Caco-2 (cell line): Measurements from ENCODE around the gene MTO1. TPM values are rescaled to one million over a fixed set of nuclear protein-coding genes. Genes with fewer than 3 reads are reported as not detected.

Experiments used
- Bru-seq: library from RNA; stranded (reverse); fragments of 400-500 nt; gene quantifications from one replicate; lab custom pipeline; 2021; lab: Mats Ljungman, UMichigan
- BruChase-seq, 2 experiments: library from RNA; stranded (reverse); fragments of 400-500 nt; gene quantifications; one replicate each; lab custom pipeline; 2021; lab: Mats Ljungman, UMichigan
- BruUV-seq: library from RNA; stranded (reverse); fragments of 400-500 nt; replicated peaks from 2 replicates; lab custom pipeline; 2021; lab: Mats Ljungman, UMichigan
- CTCF ChIA-PET: fragments of 300-600 bp; sonication (Branson Sonifier 250); formaldehyde crosslinking; loops from one replicate; lab custom pipeline; 2022; ENCODE audit warnings: antibody characterized with exemption; lab: Charles Lee
- POLR2A ChIA-PET: fragments of 300-600 bp; sonication (Branson Sonifier 250); formaldehyde crosslinking; loops from one replicate; lab custom pipeline; 2022; ENCODE audit warnings: antibody characterized with exemption; lab: Charles Lee
- DNase-seq, 2 experiments: peaks; one replicate each; pipeline versions ENCODE4 v3.0.0 to v3.0.0-alpha.2; 2020 to 2022
- H3K27me3 ChIP-seq: replicated peaks from 2 replicates; pipeline ENCODE4 v1.6.0; 2011; ENCODE audit warnings: low read length; ENCODE audit not compliant: control insufficient read depth, insufficient read depth
- H3K36me3 ChIP-seq: 2 replicates; pipeline ENCODE4 v1.5.1; 2011; ENCODE audit warnings: low read length; ENCODE audit not compliant: control insufficient read depth, insufficient read depth
- H3K4me1 ChIP-seq: fragments of 250-450 bp; sonication (Bioruptor Pico); 2 replicates; pipeline ENCODE4 v1.5.1; 2020; ENCODE audit warnings: mild to moderate bottlenecking
- H3K4me3 ChIP-seq: 2 replicates; pipeline ENCODE4 v1.5.1; 2011; ENCODE audit warnings: low read depth, mild to moderate bottlenecking, control low read depth, low read length
- H3K9me3 ChIP-seq: fragments of 250-450 bp; sonication (Bioruptor Pico); 2 replicates; pipeline ENCODE4 v1.5.1; 2020; ENCODE audit warnings: mild to moderate bottlenecking, moderate library complexity
- H3K27ac Mint-ChIP-seq: one replicate; pipeline ENCODE4 v1.8.0; 2022; ENCODE audit warnings: mixed read lengths; ENCODE audit not compliant: unreplicated experiment
- H3K27me3 Mint-ChIP-seq: one replicate; pipeline ENCODE4 v1.8.0; 2022; ENCODE audit warnings: mixed read lengths; ENCODE audit not compliant: insufficient read depth, unreplicated experiment
- H3K36me3 Mint-ChIP-seq: one replicate; pipeline ENCODE4 v1.8.0; 2022; ENCODE audit warnings: mild to moderate bottlenecking, mixed read lengths; ENCODE audit not compliant: insufficient read depth, unreplicated experiment
- H3K4me1 Mint-ChIP-seq: one replicate; pipeline ENCODE4 v1.8.0; 2022; ENCODE audit warnings: low read depth, mixed read lengths; ENCODE audit not compliant: unreplicated experiment
- H3K4me3 Mint-ChIP-seq: one replicate; pipeline ENCODE4 v1.8.0; 2022; ENCODE audit warnings: mild to moderate bottlenecking, moderate library complexity, mixed read lengths; ENCODE audit not compliant: unreplicated experiment
- H3K9me3 Mint-ChIP-seq: one replicate; pipeline ENCODE4 v1.8.0; 2022; ENCODE audit warnings: mixed read lengths; ENCODE audit not compliant: unreplicated experiment
- intact Hi-C: fragments of 100-400 bp; cut with micrococcal nuclease; formaldehyde crosslinking; loops from one replicate; pipeline ENCODE4 v1.10.0; 2022; ENCODE audit not compliant: unreplicated experiment
- long read RNA-seq: library from polyadenylated mRNA; stranded (forward); transcript quantifications from one replicate; pipeline ENCODE4 v2.0.0, GENCODE V29; 2022
- total RNA-seq: library from RNA; stranded (reverse); gene quantifications from 2 replicates; pipeline ENCODE4 v1.2.3, GENCODE V29; 2022
- TF ChIP-seq, protein P1 (sequence below), 2 experiments: fragments of 200-600 bp in 1 of 2; IDR thresholded peaks; 1 replicate in 1 of 2; 2 replicates in 1 of 2; pipeline versions ENCODE4 v1.5.1 to v1.8.0; 2011 to 2022; ENCODE audit warnings: antibody characterized with exemption in 1 of 2, control low read depth in 1 of 2, inconsistent platforms in 1 of 2, low read depth in 1 of 2, low read length in 1 of 2, mild to moderate bottlenecking in 1 of 2, moderate library complexity in 1 of 2; ENCODE audit not compliant: insufficient read depth in 1 of 2, severe bottlenecking in 1 of 2, unreplicated experiment in 1 of 2

The MTO1 gene, protein sequence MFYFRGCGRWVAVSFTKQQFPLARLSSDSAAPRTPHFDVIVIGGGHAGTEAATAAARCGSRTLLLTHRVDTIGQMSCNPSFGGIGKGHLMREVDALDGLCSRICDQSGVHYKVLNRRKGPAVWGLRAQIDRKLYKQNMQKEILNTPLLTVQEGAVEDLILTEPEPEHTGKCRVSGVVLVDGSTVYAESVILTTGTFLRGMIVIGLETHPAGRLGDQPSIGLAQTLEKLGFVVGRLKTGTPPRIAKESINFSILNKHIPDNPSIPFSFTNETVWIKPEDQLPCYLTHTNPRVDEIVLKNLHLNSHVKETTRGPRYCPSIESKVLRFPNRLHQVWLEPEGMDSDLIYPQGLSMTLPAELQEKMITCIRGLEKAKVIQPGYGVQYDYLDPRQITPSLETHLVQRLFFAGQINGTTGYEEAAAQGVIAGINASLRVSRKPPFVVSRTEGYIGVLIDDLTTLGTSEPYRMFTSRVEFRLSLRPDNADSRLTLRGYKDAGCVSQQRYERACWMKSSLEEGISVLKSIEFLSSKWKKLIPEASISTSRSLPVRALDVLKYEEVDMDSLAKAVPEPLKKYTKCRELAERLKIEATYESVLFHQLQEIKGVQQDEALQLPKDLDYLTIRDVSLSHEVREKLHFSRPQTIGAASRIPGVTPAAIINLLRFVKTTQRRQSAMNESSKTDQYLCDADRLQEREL
- total RNA-seq = 28.7 and 33.1 TPM in 2 replicates
- percentile 68 among the genes with signal in this experiment for Bru-seq, nascent RNA
- percentile 64 among the genes with signal in this experiment for BruChase-seq, experiment 1, labeled RNA remaining after a 2-hour chase
- percentile 70 among the genes with signal in this experiment for BruChase-seq, experiment 2, labeled RNA remaining after a 6-hour chase
- long read RNA-seq, full-length matches to known transcripts = 40 of 74 reads
- long read RNA-seq, partial matches to known transcripts = 3 of 74 reads
- long read RNA-seq, other reads (novel, unspliced or antisense) = 31 of 74 reads

DNA sequence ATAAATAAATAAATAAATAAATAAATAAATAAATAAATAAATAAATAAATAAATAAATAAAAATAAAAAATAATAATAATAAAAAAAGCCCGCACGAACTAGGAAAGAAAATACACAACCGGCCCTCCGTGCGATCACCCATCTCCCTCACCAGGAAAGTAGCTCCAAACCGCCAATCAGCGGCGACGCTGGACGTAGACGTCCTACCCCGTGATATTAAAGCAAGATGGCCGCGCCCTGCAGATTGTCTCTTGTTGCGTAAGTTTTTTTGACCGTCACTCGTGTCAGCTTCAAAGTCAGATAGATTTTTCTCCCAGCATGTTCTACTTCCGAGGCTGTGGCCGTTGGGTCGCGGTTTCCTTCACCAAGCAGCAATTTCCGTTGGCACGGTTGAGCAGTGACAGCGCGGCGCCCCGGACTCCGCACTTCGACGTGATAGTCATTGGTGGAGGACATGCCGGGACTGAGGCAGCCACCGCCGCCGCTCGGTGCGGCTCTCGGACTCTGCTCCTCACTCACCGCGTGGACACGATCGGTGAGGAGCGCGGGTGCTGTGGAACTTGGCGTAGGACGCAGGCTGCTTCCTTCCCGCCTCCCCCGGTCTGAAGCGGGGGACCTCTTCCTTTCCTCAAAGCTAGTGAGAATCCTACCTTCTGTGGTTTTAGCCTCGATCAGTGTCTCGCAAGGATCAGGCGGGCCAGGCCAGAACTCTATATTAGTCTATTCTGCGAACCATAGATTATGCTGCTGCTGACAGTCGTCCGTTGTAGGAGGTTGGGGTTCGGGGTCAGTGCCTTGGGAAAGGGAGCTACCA lies at the start of gene MTO1:
Gene MTO1 (plus strand): TSS at position 201 of the 814 bp plus-strand sequence. CDS start 118 bp downstream, at position 319.
- CTCF ChIA-PET = interaction anchor here (0.6 to 1.7 kb wide), 4 partner anchors 11 to 191 kb away, joined by 3 to 10 read pairs (median 4); no protein-coding TSS in a partner anchor
- intact Hi-C loops = no loop called here

DNA sequence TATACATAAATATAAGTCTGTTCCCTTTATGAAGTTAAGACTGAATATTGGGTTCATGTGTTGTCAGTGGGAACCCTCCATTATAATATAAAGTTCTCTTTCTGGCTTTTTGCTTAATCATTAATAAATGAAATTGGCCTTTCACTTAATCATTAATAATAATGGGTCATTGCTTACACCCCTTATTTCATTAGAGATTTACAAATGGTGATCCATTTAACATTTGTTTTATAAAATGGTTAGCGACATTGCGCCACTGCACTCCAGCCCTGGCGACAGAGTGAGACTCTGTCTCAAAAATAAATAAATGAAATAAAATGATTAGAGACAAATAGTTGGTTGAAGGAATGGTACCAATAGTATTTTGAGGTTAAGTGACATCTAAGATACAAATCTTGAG lies 48.4 kb upstream of the MTO1 start:
- ChIA-PET POLR2A (no interaction called here), CTCF (no interaction called here)
- TF ChIP-seq, protein P1, sequence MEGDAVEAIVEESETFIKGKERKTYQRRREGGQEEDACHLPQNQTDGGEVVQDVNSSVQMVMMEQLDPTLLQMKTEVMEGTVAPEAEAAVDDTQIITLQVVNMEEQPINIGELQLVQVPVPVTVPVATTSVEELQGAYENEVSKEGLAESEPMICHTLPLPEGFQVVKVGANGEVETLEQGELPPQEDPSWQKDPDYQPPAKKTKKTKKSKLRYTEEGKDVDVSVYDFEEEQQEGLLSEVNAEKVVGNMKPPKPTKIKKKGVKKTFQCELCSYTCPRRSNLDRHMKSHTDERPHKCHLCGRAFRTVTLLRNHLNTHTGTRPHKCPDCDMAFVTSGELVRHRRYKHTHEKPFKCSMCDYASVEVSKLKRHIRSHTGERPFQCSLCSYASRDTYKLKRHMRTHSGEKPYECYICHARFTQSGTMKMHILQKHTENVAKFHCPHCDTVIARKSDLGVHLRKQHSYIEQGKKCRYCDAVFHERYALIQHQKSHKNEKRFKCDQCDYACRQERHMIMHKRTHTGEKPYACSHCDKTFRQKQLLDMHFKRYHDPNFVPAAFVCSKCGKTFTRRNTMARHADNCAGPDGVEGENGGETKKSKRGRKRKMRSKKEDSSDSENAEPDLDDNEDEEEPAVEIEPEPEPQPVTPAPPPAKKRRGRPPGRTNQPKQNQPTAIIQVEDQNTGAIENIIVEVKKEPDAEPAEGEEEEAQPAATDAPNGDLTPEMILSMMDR (IDR thresholded peaks at IDR 0.05; ENCODE audit: insufficient read depth in 1 of 2, low read depth in 1 of 2, low read length in 1 of 2, severe bottlenecking in 1 of 2, unreplicated experiment in 1 of 2) = no peak
- no peaks in the 10 kb centered on the region for H3K27me3 Mint-ChIP-seq
- Histone ChIP-seq H3K36me3 (no peaks in the 10 kb centered on the region), H3K4me1 (no peaks in the 10 kb centered on the region), H3K4me3 (no peak overlapping the region), H3K27me3 (no peaks in the 10 kb centered on the region), H3K9me3 (no peaks in the 10 kb centered on the region)
- intact Hi-C loops = no loop called here
- peaks cover 14% of the 10 kb centered on the region for H3K36me3 Mint-ChIP-seq
- H3K9me3 Mint-ChIP-seq = no peaks in the 10 kb centered on the region
- DNase-seq = no peak
- H3K4me1 Mint-ChIP-seq = peaks cover 2% of the 10 kb centered on the region
- no peak overlapping the region for H3K4me3 Mint-ChIP-seq
- no TSS peak for BruUV-seq
- no peak overlapping the region for H3K27ac Mint-ChIP-seq

More for the DNA sequence above, at the start of gene MTO1:
- Histone ChIP-seq H3K4me1 (no peaks in the 10 kb centered on the region), H3K9me3 (no peaks in the 10 kb centered on the region), H3K27me3 (no peaks in the 10 kb centered on the region), H3K36me3 (no peaks in the 10 kb centered on the region), H3K4me3 (peak within 1 kb of the TSS; percentile 81)
- peak; percentile 83 to 87 for DNase-seq
- TF ChIP-seq, protein P1 (IDR thresholded peaks at IDR 0.05; ENCODE audit: insufficient read depth in 1 of 2, low read depth in 1 of 2, low read length in 1 of 2, severe bottlenecking in 1 of 2, unreplicated experiment in 1 of 2) = no peak
- TSS peak; percentile 82 for BruUV-seq
- H3K27me3 Mint-ChIP-seq = no peaks in the 10 kb centered on the region
- POLR2A ChIA-PET = interaction anchor here (0.5 to 1.5 kb wide), 9 partner anchors 11 to 192 kb away, joined by 3 to 20 read pairs (median 4); partner anchors contain the start of genes CGAS, EEF1A1 and SLC17A5
- peak within 1 kb of the TSS; percentile 97 for H3K27ac Mint-ChIP-seq
- H3K9me3 Mint-ChIP-seq = no peaks in the 10 kb centered on the region
- peak within 1 kb of the TSS; percentile 96 for H3K4me3 Mint-ChIP-seq
- H3K36me3 Mint-ChIP-seq = peaks cover 23% of the 10 kb centered on the region
- no peaks in the 10 kb centered on the region for H3K4me1 Mint-ChIP-seq
